ENCODE data around the gene SLC38A2.

- no peak for TF ChIP-seq CTCF (IDR thresholded peaks at IDR 0.05)
- TF ChIP-seq TCF7L2 (IDR thresholded peaks at IDR 0.05; ENCODE audit: low read depth, low read length): no peak
Measured at GRCh38 chr12:46395388-46395787, 22.8 kb upstream of the SLC38A2 start.
